ENCODE data around the gene HK1. TPM values are rescaled to one million over a fixed set of nuclear protein-coding genes. Genes with fewer than 3 reads are reported as not detected.

The HK1 gene
- total and polyA plus RNA-seq, 3 experiments from 2014 or later, result 144 to 153 (median 151) TPM

GRCh38 chr10:69337296-69338132 is 59.2 kb downstream of the HK1 start:
- H3K36me3 Mint-ChIP-seq, result peaks cover 0 to 6% (median 4%) of the 10 kb centered on the region in 3 donors

GRCh38 chr10:69338133-69338456 is 59.8 kb downstream of the HK1 start:
- CTCF ChIA-PET, result no interaction called here
- Histone ChIP-seq H3K4me3 (ENCODE audit: low read length) (no peak overlapping the region), H3K36me3 (ENCODE audit: insufficient read depth, low read length) (no peaks in the 10 kb centered on the region), H3K27me3 (ENCODE audit: insufficient read depth, low read length, poor library complexity, severe bottlenecking) (no peaks in the 10 kb centered on the region), H3K4me1 (ENCODE audit: insufficient read depth, low read length) (peaks cover 65% of the 10 kb centered on the region), H3K27ac (ENCODE audit: low read depth, low read length) (no peak overlapping the region), H3K9me3 (ENCODE audit: low read length) (no peaks in the 10 kb centered on the region)
- no peak for DNase-seq
- H3K27me3 Mint-ChIP-seq, result no peaks in the 10 kb centered on the region
- H3K4me3 Mint-ChIP-seq, result no peak overlapping the region
- no peaks in the 10 kb centered on the region for H3K9me3 Mint-ChIP-seq
- H3K4me1 Mint-ChIP-seq, result peaks cover 56 to 86% (median 68%) of the 10 kb centered on the region in 3 donors
- peak overlapping the region in 4 of 8 donors; percentile 58 to 74 (median 61) for H3K27ac Mint-ChIP-seq
- POLR2A ChIA-PET, result no interaction called here
- peaks cover 0 to 5% (median 4%) of the 10 kb centered on the region in 3 donors for H3K36me3 Mint-ChIP-seq

More at GRCh38 chr10:69337296-69338132, 59.2 kb downstream of the HK1 start:
- Histone ChIP-seq H3K4me3 (ENCODE audit: low read length) (no peak overlapping the region), H3K36me3 (ENCODE audit: insufficient read depth, low read length) (no peaks in the 10 kb centered on the region), H3K27me3 (ENCODE audit: insufficient read depth, low read length, poor library complexity, severe bottlenecking) (no peaks in the 10 kb centered on the region), H3K27ac (ENCODE audit: low read depth, low read length) (no peak overlapping the region), H3K4me1 (ENCODE audit: insufficient read depth, low read length) (peaks cover 62% of the 10 kb centered on the region), H3K9me3 (ENCODE audit: low read length) (no peaks in the 10 kb centered on the region)
- DNase-seq, result no peak
- Mint-ChIP-seq H3K27ac (peak overlapping the region in 3 of 8 donors; percentile 60 to 71 (median 62)), H3K27me3 (no peaks in the 10 kb centered on the region), H3K4me1 (peaks cover 58 to 86% (median 66%) of the 10 kb centered on the region in 3 donors), H3K9me3 (no peaks in the 10 kb centered on the region), H3K4me3 (peak overlapping the region in 1 of 7 donors; percentile 32)
- ChIA-PET CTCF (no interaction called here), POLR2A (no interaction called here)

- DNase-seq, result no peak
- Histone ChIP-seq H3K4me3 (ENCODE audit: low read length) (no peak overlapping the region), H3K4me1 (ENCODE audit: insufficient read depth, low read length) (peaks cover 65% of the 10 kb centered on the region), H3K27ac (ENCODE audit: low read depth, low read length) (peak overlapping the region; percentile 2), H3K27me3 (ENCODE audit: insufficient read depth, low read length, poor library complexity, severe bottlenecking) (no peaks in the 10 kb centered on the region), H3K36me3 (ENCODE audit: insufficient read depth, low read length) (peaks cover under 1% of the 10 kb centered on the region), H3K9me3 (ENCODE audit: low read length) (no peaks in the 10 kb centered on the region)
- Mint-ChIP-seq H3K27ac (peak overlapping the region; percentile 5 to 86 (median 76)), H3K27me3 (no peaks in the 10 kb centered on the region), H3K9me3 (no peaks in the 10 kb centered on the region), H3K4me1 (peaks cover 56 to 88% (median 75%) of the 10 kb centered on the region in 3 donors), H3K36me3 (peaks cover 0 to 9% (median 4%) of the 10 kb centered on the region in 3 donors), H3K4me3 (no peak overlapping the region)
- CTCF ChIA-PET, result no interaction called here
- POLR2A ChIA-PET, result no interaction called here
Measured at GRCh38 chr10:69338547-69339450, 60.5 kb downstream of the HK1 start.

GRCh38 chr10:69340695-69341094 is 62.4 kb downstream of the HK1 start:
- CTCF ChIA-PET, result no interaction called here
- no peak for DNase-seq
- H3K4me3 ChIP-seq (ENCODE audit: low read length), result no peak overlapping the region
- no peaks in the 10 kb centered on the region for H3K9me3 ChIP-seq (ENCODE audit: low read length)
- POLR2A ChIA-PET, result no interaction called here
- no peak overlapping the region for H3K27ac Mint-ChIP-seq
- H3K27me3 Mint-ChIP-seq, result no peaks in the 10 kb centered on the region
- H3K36me3 ChIP-seq (ENCODE audit: insufficient read depth, low read length), result peaks cover 8% of the 10 kb centered on the region
- H3K9me3 Mint-ChIP-seq, result no peaks in the 10 kb centered on the region
- H3K27me3 ChIP-seq (ENCODE audit: insufficient read depth, low read length, poor library complexity, severe bottlenecking), result no peaks in the 10 kb centered on the region
- no peak overlapping the region for H3K27ac ChIP-seq (ENCODE audit: low read depth, low read length)
- peaks cover 0 to 23% (median 6%) of the 10 kb centered on the region in 3 donors for H3K36me3 Mint-ChIP-seq
- H3K4me1 Mint-ChIP-seq, result peaks cover 59 to 88% (median 77%) of the 10 kb centered on the region in 3 donors
- peaks cover 65% of the 10 kb centered on the region for H3K4me1 ChIP-seq (ENCODE audit: insufficient read depth, low read length)
- H3K4me3 Mint-ChIP-seq, result no peak overlapping the region

- no peak for DNase-seq
- Mint-ChIP-seq H3K36me3 (peaks cover 0 to 43% (median 10%) of the 10 kb centered on the region in 3 donors), H3K27me3 (no peaks in the 10 kb centered on the region), H3K9me3 (no peaks in the 10 kb centered on the region), H3K4me3 (peak overlapping the region in 1 of 7 donors; percentile 37), H3K27ac (peak overlapping the region; percentile 46 to 96 (median 90)), H3K4me1 (peaks cover 61 to 87% (median 84%) of the 10 kb centered on the region in 3 donors)
- H3K4me1 ChIP-seq (ENCODE audit: insufficient read depth, low read length), result peaks cover 67% of the 10 kb centered on the region
- no peaks in the 10 kb centered on the region for H3K27me3 ChIP-seq (ENCODE audit: insufficient read depth, low read length, poor library complexity, severe bottlenecking)
- H3K4me3 ChIP-seq (ENCODE audit: low read length), result no peak overlapping the region
- H3K27ac ChIP-seq (ENCODE audit: low read depth, low read length), result no peak overlapping the region
- ChIA-PET POLR2A (no interaction called here), CTCF (no interaction called here)
- H3K36me3 ChIP-seq (ENCODE audit: insufficient read depth, low read length), result peaks cover 8% of the 10 kb centered on the region
- no peaks in the 10 kb centered on the region for H3K9me3 ChIP-seq (ENCODE audit: low read length)
Measured at GRCh38 chr10:69343905-69344304, 65.6 kb downstream of the HK1 start.

GRCh38 chr10:69344591-69345252 is 66.4 kb downstream of the HK1 start:
- POLR2A ChIA-PET, result interaction anchor here (0.6 to 1.3 kb wide), 3 partner anchors 27 to 541 kb away, joined by 3 read pairs; no protein-coding TSS in a partner anchor
- Histone ChIP-seq H3K4me1 (ENCODE audit: insufficient read depth, low read length) (peaks cover 71% of the 10 kb centered on the region), H3K4me3 (ENCODE audit: low read length) (peak overlapping the region; percentile 10), H3K36me3 (ENCODE audit: insufficient read depth, low read length) (peaks cover 8% of the 10 kb centered on the region), H3K27ac (ENCODE audit: low read depth, low read length) (no peak overlapping the region), H3K27me3 (ENCODE audit: insufficient read depth, low read length, poor library complexity, severe bottlenecking) (no peaks in the 10 kb centered on the region), H3K9me3 (ENCODE audit: low read length) (no peaks in the 10 kb centered on the region)
- Mint-ChIP-seq H3K4me1 (peaks cover 61 to 87% (median 86%) of the 10 kb centered on the region in 3 donors), H3K27me3 (no peaks in the 10 kb centered on the region), H3K36me3 (peaks cover 0 to 46% (median 10%) of the 10 kb centered on the region in 3 donors), H3K4me3 (peak overlapping the region; percentile 12 to 89 (median 67)), H3K27ac (peak overlapping the region; percentile 78 to 96 (median 90)), H3K9me3 (no peaks in the 10 kb centered on the region)
- CTCF ChIA-PET, result interaction anchor here (1.0 kb wide), 2 partner anchors 17 to 27 kb away, joined by 3 read pairs; no protein-coding TSS in a partner anchor
- DNase-seq, result peak in 1 of 5 donors; percentile 52

GRCh38 chr10:69345402-69345801 is 67.1 kb downstream of the HK1 start:
- Histone ChIP-seq H3K27ac (ENCODE audit: low read depth, low read length) (no peak overlapping the region), H3K27me3 (ENCODE audit: insufficient read depth, low read length, poor library complexity, severe bottlenecking) (no peaks in the 10 kb centered on the region), H3K4me3 (ENCODE audit: low read length) (peak overlapping the region; percentile 10), H3K36me3 (ENCODE audit: insufficient read depth, low read length) (peaks cover 13% of the 10 kb centered on the region), H3K4me1 (ENCODE audit: insufficient read depth, low read length) (peaks cover 76% of the 10 kb centered on the region), H3K9me3 (ENCODE audit: low read length) (no peaks in the 10 kb centered on the region)
- Mint-ChIP-seq H3K4me3 (peak overlapping the region in 5 of 7 donors; percentile 53 to 75 (median 67)), H3K9me3 (no peaks in the 10 kb centered on the region), H3K27me3 (no peaks in the 10 kb centered on the region), H3K4me1 (peaks cover 64 to 88% (median 88%) of the 10 kb centered on the region in 3 donors), H3K36me3 (peaks cover 0 to 51% (median 9%) of the 10 kb centered on the region in 3 donors), H3K27ac (peak overlapping the region; percentile 72 to 96 (median 90))
- DNase-seq, result no peak
- CTCF ChIA-PET, result interaction anchor here (1.0 kb wide), 2 partner anchors 18 to 28 kb away, joined by 3 read pairs; no protein-coding TSS in a partner anchor
- POLR2A ChIA-PET, result interaction anchor here (0.6 to 1.3 kb wide), 2 partner anchors 28 to 542 kb away, joined by 3 read pairs; no protein-coding TSS in a partner anchor
